SK-N-SH (cell line): ENCODE data around the gene TMEM259. TPM values are rescaled to one million over a fixed set of nuclear protein-coding genes. Genes with fewer than 3 reads are reported as not detected.

Experiments used
- CTCF ChIA-PET: fragments of 300-600, 350-600 bp; formaldehyde crosslinking; extraction: SDS; loops from one replicate; lab custom pipeline; 2021; lab: Yijun Ruan, JAX
- POLR2A ChIA-PET: fragments of 350-600 bp; sonication (Branson Sonifier 250); formaldehyde crosslinking; extraction: SDS; loops from one replicate; lab custom pipeline; 2020; ENCODE audit warnings: antibody characterized with exemption, inconsistent platforms; lab: Yijun Ruan, JAX
- DNase-seq: peaks from one replicate; pipeline ENCODE4 v3.0.0; 2012
- H2AFZ ChIP-seq: fragments of 200-600 bp; sonication (generic); 2 replicates; pipeline ENCODE4 v1.8.1; 2016; ENCODE audit warnings: antibody characterized with exemption, mild to moderate bottlenecking, low read depth
- H3F3A ChIP-seq: fragments of 200-600 bp; sonication (generic); replicated peaks from 2 replicates; pipeline ENCODE3; 2016; ENCODE audit warnings: antibody characterized with exemption, mild to moderate bottlenecking; ENCODE audit not compliant: insufficient read depth
- H3K27ac ChIP-seq, 2 experiments: fragments of 200-500 bp in 1 of 2; fragments of 200-600 bp in 1 of 2; sonication (Bioruptor generic) in 1 of 2; sonication (generic), shearing (Covaris generic) in 1 of 2; 2 replicates each; pipeline versions ENCODE4 v1.5.1 to v1.6.1; 2014 to 2016; ENCODE audit warnings: low read depth in 2 of 2, inconsistent platforms in 1 of 2, low read length in 1 of 2, mild to moderate bottlenecking in 1 of 2, mixed read lengths in 1 of 2
- H3K27me3 ChIP-seq: fragments of 200-600 bp; sonication (generic), shearing (Covaris generic); 2 replicates; pipeline ENCODE4 v1.6.1; 2016; ENCODE audit warnings: mixed run types; ENCODE audit not compliant: insufficient read depth
- H3K36me3 ChIP-seq, 2 experiments: fragments of 200-500 bp in 1 of 2; fragments of 200-600 bp in 1 of 2; sonication (Bioruptor generic) in 1 of 2; sonication (generic) in 1 of 2; replicated peaks in 1 of 2; 2 replicates each; pipeline versions ENCODE3 to v1.5.1; 2014 to 2016; ENCODE audit warnings: low read length in 1 of 2, mild to moderate bottlenecking in 1 of 2; ENCODE audit not compliant: insufficient read depth in 2 of 2, control insufficient read depth in 1 of 2
- H3K4me1 ChIP-seq, 2 experiments: fragments of 200-500 bp in 1 of 2; fragments of 200-600 bp in 1 of 2; sonication (Bioruptor generic) in 1 of 2; sonication (generic), shearing (Covaris generic) in 1 of 2; 2 replicates each; pipeline versions ENCODE4 v1.5.1 to v1.6.1; 2014 to 2016; ENCODE audit warnings: low read depth in 1 of 2, low read length in 1 of 2, mixed run types in 1 of 2; ENCODE audit not compliant: insufficient read depth in 2 of 2, control insufficient read depth in 1 of 2
- H3K4me2 ChIP-seq: fragments of 200-600 bp; sonication (generic), shearing (Covaris generic); 2 replicates; pipeline ENCODE4 v1.6.1; 2017; ENCODE audit warnings: mixed run types
- H3K4me3 ChIP-seq, 2 experiments: fragments of 200-500 bp in 1 of 2; fragments of 200-600 bp in 1 of 2; sonication (Bioruptor generic) in 1 of 2; sonication (generic), shearing (Covaris generic) in 1 of 2; 2 replicates each; pipeline versions ENCODE4 v1.5.1 to v1.8.1; 2014 to 2016; ENCODE audit warnings: low read depth in 2 of 2, inconsistent platforms in 1 of 2, low read length in 1 of 2, mild to moderate bottlenecking in 1 of 2, mixed read lengths in 1 of 2, moderate library complexity in 1 of 2
- H3K79me2 ChIP-seq: fragments of 200-600 bp; sonication (generic); 2 replicates; pipeline ENCODE4 v1.8.1; 2017; ENCODE audit warnings: mild to moderate bottlenecking; ENCODE audit not compliant: insufficient read depth
- H3K9ac ChIP-seq: fragments of 200-600 bp; sonication (generic); 2 replicates; pipeline ENCODE4 v1.6.1; 2017; ENCODE audit warnings: mixed run types
- H3K9me2 ChIP-seq: fragments of 200-600 bp; sonication (generic); 2 replicates; pipeline ENCODE4 v1.6.1; 2017; ENCODE audit warnings: mixed run types
- H3K9me3 ChIP-seq: fragments of 200-600 bp; sonication (generic); 2 replicates; pipeline ENCODE4 v1.6.1; 2017; ENCODE audit warnings: mixed run types, mild to moderate bottlenecking, moderate library complexity
- H4K20me1 ChIP-seq: fragments of 200-600 bp; sonication (generic); 2 replicates; pipeline ENCODE4 v1.6.1; 2017; ENCODE audit warnings: mild to moderate bottlenecking, mixed run types; ENCODE audit not compliant: insufficient read depth
- CHD2 ChIP-seq: fragments of 150-350 bp; IDR thresholded peaks from 2 replicates; pipeline ENCODE4 v1.6.1; 2018; ENCODE audit warnings: low read length; ENCODE audit not compliant: partially characterized antibody
- ELF1 ChIP-seq: IDR thresholded peaks from 2 replicates; pipeline ENCODE4 v1.4.0; 2012
- EP300 ChIP-seq, 2 experiments: IDR thresholded peaks; 2 replicates each; pipeline versions ENCODE4 v1.4.0 to v1.6.1; 2012; ENCODE audit warnings: borderline replicate concordance in 1 of 2, low read depth in 1 of 2, low read length in 1 of 2
- FOSL2 ChIP-seq: IDR thresholded peaks from 2 replicates; pipeline ENCODE4 v1.4.0; 2012; ENCODE audit warnings: low read depth, mild to moderate bottlenecking, moderate library complexity, borderline replicate concordance
- FOXJ3 ChIP-seq: sonication (generic); formaldehyde crosslinking; IDR thresholded peaks from 2 replicates; pipeline ENCODE4 v1.5.1; 2020; ENCODE audit warnings: mild to moderate bottlenecking, missing genetic modification reagents
- GABPA ChIP-seq: IDR thresholded peaks from 2 replicates; pipeline ENCODE4 v1.4.0; 2012; ENCODE audit warnings: low read depth, mild to moderate bottlenecking
- GATA2 ChIP-seq: sonication (generic); formaldehyde crosslinking; IDR thresholded peaks from 2 replicates; pipeline ENCODE4 v1.5.0; 2020; ENCODE audit warnings: mild to moderate bottlenecking, missing genetic modification reagents
- JUND ChIP-seq: IDR thresholded peaks from 2 replicates; pipeline ENCODE4 v1.4.0; 2012
- MEF2A ChIP-seq: IDR thresholded peaks from 2 replicates; pipeline ENCODE4 v1.4.0; 2012; ENCODE audit warnings: low read depth, borderline replicate concordance
- MXI1 ChIP-seq: IDR thresholded peaks from 2 replicates; pipeline ENCODE4 v1.6.1; 2012; ENCODE audit warnings: mild to moderate bottlenecking, low read depth, low read length, improper control_type of control experiment
- RAD21 ChIP-seq: IDR thresholded peaks from 2 replicates; pipeline ENCODE4 v1.6.1; 2012; ENCODE audit warnings: mild to moderate bottlenecking, low read length
- RFX5 ChIP-seq: IDR thresholded peaks from 2 replicates; pipeline ENCODE4 v1.6.1; 2012; ENCODE audit warnings: mild to moderate bottlenecking, improper control_type of control experiment, low read length
- SIN3A ChIP-seq: IDR thresholded peaks from 2 replicates; pipeline ENCODE4 v1.6.1; 2012; ENCODE audit warnings: low read depth, mild to moderate bottlenecking, low read length, moderate library complexity, borderline replicate concordance
- SMC3 ChIP-seq: IDR thresholded peaks from 2 replicates; pipeline ENCODE4 v1.6.1; 2012; ENCODE audit warnings: low read depth, low read length, improper control_type of control experiment
- TCF12 ChIP-seq: IDR thresholded peaks from 2 replicates; pipeline ENCODE4 v1.4.0; 2012
- TEAD4 ChIP-seq: IDR thresholded peaks from 2 replicates; pipeline ENCODE4 v1.4.0; 2012; ENCODE audit warnings: mild to moderate bottlenecking, borderline replicate concordance; ENCODE audit not compliant: insufficient read depth
- WGBS: methylation state at CpG from one replicate; pipeline ENCODE4 v1.1.6; 2017; ENCODE audit warnings: low lambda C conversion rate; 5-methylcytosine and 5-hydroxymethylcytosine counted together
- polyA plus RNA-seq, 3 experiments: library from polyadenylated mRNA; depleted of rRNA; stranded (reverse); fragments of >200 nt; gene quantifications; 2 replicates each; pipeline ENCODE4 v1.2.3, GENCODE V29; 2012
- TF ChIP-seq, protein P1 (sequence below): IDR thresholded peaks from 2 replicates; pipeline ENCODE4; 2012
- TF ChIP-seq, protein P2 (sequence below): IDR thresholded peaks from 2 replicates; pipeline ENCODE4 v1.4.0; 2012; ENCODE audit warnings: low read depth, borderline replicate concordance
- TF ChIP-seq, protein P3 (sequence below): fragments of 200-600 bp; sonication (generic); IDR thresholded peaks from 2 replicates; pipeline ENCODE4 v1.6.1; 2017; ENCODE audit warnings: antibody characterized with exemption, mild to moderate bottlenecking, moderate library complexity

The TMEM259 gene
- polyA plus RNA-seq, 1 of the 3 experiments (the other 2 are of a cell fraction): 138 TPM

DNA sequence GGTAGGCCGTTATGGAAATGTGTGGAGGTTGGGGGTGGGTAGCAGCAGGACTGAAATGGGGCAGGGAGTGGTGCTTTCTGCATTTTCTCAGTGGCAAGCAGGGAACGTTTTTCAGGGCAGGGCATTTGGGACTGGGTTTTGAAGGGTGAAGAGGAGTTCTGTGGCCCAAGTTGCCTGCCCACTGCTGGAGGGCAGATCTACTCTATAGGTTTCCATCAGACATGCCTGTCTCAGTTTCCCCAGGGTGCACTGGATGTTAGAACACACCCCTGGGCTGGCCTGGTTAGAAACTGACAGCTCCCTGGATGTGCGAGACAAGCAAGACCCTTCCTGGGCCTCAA, 21.6 kb downstream of the TMEM259 start:
- peaks cover 56% of the 10 kb centered on the region for H3K27me3 ChIP-seq
- CTCF ChIA-PET: no interaction called here

DNA sequence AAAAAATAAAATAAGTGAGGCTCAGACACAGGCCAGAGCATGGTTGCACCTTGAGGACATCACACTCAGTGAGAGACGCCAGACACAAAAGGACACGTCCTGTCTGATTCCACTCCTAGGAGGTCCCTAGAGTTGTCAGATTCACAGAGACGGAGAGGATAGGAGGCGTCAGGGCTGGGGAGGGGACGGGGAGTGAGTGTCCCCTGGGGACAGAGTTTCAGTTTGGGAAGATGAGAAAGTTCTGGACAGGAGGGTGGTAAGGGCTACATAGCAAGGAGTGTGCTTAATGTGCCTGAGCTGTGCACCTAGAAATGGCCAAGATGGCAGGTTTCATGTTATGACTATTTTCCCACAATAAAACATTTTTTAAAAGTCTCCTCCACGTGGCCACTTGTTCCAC, 22.9 kb downstream of the TMEM259 start:
- Histone ChIP-seq H3K4me3 (no peak overlapping the region), H3K9me2 (no peaks in the 10 kb centered on the region), H3K9me3 (no peaks in the 10 kb centered on the region), H3K27ac (no peak overlapping the region), H3F3A (peaks cover 17% of the 10 kb centered on the region), H3K27me3 (peaks cover 44% of the 10 kb centered on the region), H3K4me2 (no peak overlapping the region; the same call in 1 of the 2 replicates), H2AFZ (no peak overlapping the region), H3K79me2 (no peaks in the 10 kb centered on the region), H3K4me1 (peaks cover 0 to 10% of the 10 kb centered on the region in 2 experiments; a peak in 1 of 4 replicates), H3K9ac (no peak overlapping the region), H4K20me1 (no peaks in the 10 kb centered on the region), H3K36me3 (peaks cover 0 to 11% of the 10 kb centered on the region in 2 experiments)
- 4% methylated on average over 6 of the region's 6 CpGs for WGBS
- POLR2A ChIA-PET: interaction anchor here (3.9 kb wide), 1 partner anchor 13 kb away, joined by 23 read pairs; the partner anchor contains the start of gene WDR18
- CTCF ChIA-PET: interaction anchor here (3.2 kb wide), 1 partner anchor 75 kb away, joined by 15 read pairs; no protein-coding TSS in a partner anchor
- TF ChIP-seq, protein P1, sequence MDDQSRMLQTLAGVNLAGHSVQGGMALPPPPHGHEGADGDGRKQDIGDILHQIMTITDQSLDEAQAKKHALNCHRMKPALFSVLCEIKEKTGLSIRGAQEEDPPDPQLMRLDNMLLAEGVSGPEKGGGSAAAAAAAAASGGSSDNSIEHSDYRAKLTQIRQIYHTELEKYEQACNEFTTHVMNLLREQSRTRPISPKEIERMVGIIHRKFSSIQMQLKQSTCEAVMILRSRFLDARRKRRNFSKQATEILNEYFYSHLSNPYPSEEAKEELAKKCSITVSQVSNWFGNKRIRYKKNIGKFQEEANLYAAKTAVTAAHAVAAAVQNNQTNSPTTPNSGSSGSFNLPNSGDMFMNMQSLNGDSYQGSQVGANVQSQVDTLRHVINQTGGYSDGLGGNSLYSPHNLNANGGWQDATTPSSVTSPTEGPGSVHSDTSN: no peak
- TF ChIP-seq GATA2 (no peak), CHD2 (no peak), MEF2A (no peak), SIN3A (no peak), TEAD4 (no peak), TCF12 (no peak), FOXJ3 (no peak), RAD21 (no peak), SMC3 (no peak), GABPA (no peak), EP300 (IDR thresholded peaks at IDR 0.05; ENCODE audit: borderline replicate concordance in 1 of 2, low read depth in 1 of 2, low read length in 1 of 2) (no peak), FOSL2 (no peak), JUND (no peak)
- TF ChIP-seq, protein P2, sequence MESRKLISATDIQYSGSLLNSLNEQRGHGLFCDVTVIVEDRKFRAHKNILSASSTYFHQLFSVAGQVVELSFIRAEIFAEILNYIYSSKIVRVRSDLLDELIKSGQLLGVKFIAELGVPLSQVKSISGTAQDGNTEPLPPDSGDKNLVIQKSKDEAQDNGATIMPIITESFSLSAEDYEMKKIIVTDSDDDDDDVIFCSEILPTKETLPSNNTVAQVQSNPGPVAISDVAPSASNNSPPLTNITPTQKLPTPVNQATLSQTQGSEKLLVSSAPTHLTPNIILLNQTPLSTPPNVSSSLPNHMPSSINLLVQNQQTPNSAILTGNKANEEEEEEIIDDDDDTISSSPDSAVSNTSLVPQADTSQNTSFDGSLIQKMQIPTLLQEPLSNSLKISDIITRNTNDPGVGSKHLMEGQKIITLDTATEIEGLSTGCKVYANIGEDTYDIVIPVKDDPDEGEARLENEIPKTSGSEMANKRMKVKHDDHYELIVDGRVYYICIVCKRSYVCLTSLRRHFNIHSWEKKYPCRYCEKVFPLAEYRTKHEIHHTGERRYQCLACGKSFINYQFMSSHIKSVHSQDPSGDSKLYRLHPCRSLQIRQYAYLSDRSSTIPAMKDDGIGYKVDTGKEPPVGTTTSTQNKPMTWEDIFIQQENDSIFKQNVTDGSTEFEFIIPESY: no peak
- TF ChIP-seq, protein P3, sequence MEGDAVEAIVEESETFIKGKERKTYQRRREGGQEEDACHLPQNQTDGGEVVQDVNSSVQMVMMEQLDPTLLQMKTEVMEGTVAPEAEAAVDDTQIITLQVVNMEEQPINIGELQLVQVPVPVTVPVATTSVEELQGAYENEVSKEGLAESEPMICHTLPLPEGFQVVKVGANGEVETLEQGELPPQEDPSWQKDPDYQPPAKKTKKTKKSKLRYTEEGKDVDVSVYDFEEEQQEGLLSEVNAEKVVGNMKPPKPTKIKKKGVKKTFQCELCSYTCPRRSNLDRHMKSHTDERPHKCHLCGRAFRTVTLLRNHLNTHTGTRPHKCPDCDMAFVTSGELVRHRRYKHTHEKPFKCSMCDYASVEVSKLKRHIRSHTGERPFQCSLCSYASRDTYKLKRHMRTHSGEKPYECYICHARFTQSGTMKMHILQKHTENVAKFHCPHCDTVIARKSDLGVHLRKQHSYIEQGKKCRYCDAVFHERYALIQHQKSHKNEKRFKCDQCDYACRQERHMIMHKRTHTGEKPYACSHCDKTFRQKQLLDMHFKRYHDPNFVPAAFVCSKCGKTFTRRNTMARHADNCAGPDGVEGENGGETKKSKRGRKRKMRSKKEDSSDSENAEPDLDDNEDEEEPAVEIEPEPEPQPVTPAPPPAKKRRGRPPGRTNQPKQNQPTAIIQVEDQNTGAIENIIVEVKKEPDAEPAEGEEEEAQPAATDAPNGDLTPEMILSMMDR: no peak
- DNase-seq: no peak

More for the DNA sequence above, 21.6 kb downstream of the TMEM259 start:
- TF ChIP-seq MXI1 (no peak), RFX5 (no peak), ELF1 (no peak), GATA2 (no peak)
- TF ChIP-seq, protein P1: no peak
- no peak overlapping the region for H2AFZ ChIP-seq
- H4K20me1 ChIP-seq: no peaks in the 10 kb centered on the region
- DNase-seq: no peak
- H3K4me1 ChIP-seq: peaks cover 0 to 13% of the 10 kb centered on the region in 2 experiments; a peak in 1 of 4 replicates
- H3K9me3 ChIP-seq: no peaks in the 10 kb centered on the region
- H3F3A ChIP-seq: peaks cover 17% of the 10 kb centered on the region
- H3K4me2 ChIP-seq: no peak overlapping the region
- WGBS: 7% methylated on average over 3 of the region's 3 CpGs
- H3K79me2 ChIP-seq: no peaks in the 10 kb centered on the region
- H3K9me2 ChIP-seq: no peaks in the 10 kb centered on the region
- H3K27ac ChIP-seq: no peak overlapping the region
- H3K9ac ChIP-seq: no peak overlapping the region
- H3K4me3 ChIP-seq: no peak overlapping the region
- peaks cover 0 to 3% of the 10 kb centered on the region in 2 experiments for H3K36me3 ChIP-seq
- POLR2A ChIA-PET: interaction anchor here (0.6 kb wide), 1 partner anchor 549 kb away, joined by 3 read pairs; no protein-coding TSS in a partner anchor
